ENCODE results near the gene SPDYE4.

DNA sequence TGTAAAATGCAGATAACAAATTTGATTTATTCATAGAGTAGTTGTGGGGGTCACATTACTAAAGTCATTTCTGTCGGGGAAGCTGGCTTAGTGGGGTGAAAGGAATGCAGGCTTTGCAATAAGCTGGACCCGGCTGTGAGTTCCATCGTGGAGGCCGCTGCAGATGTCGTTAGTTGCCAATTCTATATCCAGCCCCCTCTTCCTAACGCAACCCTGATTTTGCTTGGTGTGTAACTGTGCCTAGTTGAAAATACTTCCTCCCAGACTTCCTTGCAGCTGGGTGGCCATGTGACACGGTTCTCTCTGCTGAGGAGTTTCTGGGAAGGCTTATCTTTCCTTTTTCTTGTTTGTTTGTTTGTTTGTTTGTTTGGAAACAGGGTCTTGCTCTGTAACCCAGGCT lies 36.3 kb upstream of the SPDYE4 start:
- TF ChIP-seq, protein P1, sequence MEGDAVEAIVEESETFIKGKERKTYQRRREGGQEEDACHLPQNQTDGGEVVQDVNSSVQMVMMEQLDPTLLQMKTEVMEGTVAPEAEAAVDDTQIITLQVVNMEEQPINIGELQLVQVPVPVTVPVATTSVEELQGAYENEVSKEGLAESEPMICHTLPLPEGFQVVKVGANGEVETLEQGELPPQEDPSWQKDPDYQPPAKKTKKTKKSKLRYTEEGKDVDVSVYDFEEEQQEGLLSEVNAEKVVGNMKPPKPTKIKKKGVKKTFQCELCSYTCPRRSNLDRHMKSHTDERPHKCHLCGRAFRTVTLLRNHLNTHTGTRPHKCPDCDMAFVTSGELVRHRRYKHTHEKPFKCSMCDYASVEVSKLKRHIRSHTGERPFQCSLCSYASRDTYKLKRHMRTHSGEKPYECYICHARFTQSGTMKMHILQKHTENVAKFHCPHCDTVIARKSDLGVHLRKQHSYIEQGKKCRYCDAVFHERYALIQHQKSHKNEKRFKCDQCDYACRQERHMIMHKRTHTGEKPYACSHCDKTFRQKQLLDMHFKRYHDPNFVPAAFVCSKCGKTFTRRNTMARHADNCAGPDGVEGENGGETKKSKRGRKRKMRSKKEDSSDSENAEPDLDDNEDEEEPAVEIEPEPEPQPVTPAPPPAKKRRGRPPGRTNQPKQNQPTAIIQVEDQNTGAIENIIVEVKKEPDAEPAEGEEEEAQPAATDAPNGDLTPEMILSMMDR (conservative IDR thresholded peaks at IDR 0.05; ENCODE audit: low read length) = no peak
- no peak for TF ChIP-seq EZH2phosphoT487 (IDR thresholded peaks at IDR 0.05; ENCODE audit: borderline replicate concordance)
